ENCODE data around the gene EXOC4. TPM values are rescaled to one million over a fixed set of nuclear protein-coding genes. Genes with fewer than 3 reads are reported as not detected.

Gene EXOC4
- total and polyA plus RNA-seq, 2 donors from 2014 or later, result 22.8 to 78.7 TPM

GRCh38 chr7:133886086-133886485, 633.2 kb downstream of the EXOC4 start:
- Histone ChIP-seq H3K9me3 (ENCODE audit: control insufficient read depth in 2 of 3, insufficient read depth in 1 of 3, low read length in 3 of 3) (no peaks in the 10 kb centered on the region), H3K27me3 (ENCODE audit: control insufficient read depth, insufficient read depth, low read length) (no peaks in the 10 kb centered on the region), H3K4me1 (ENCODE audit: control insufficient read depth in 2 of 3, insufficient read depth in 2 of 3, low read depth in 1 of 3, low read length in 3 of 3) (no peaks in the 10 kb centered on the region), H3K9ac (ENCODE audit: low read length in 3 of 3) (no peak overlapping the region), H3K36me3 (ENCODE audit: control insufficient read depth in 2 of 3, insufficient read depth in 3 of 3, low read length in 3 of 3) (no peaks in the 10 kb centered on the region), H3K27ac (ENCODE audit: low read depth in 2 of 2, low read length in 2 of 2) (no peak overlapping the region), H3K4me3 (ENCODE audit: low read length in 3 of 3) (no peak overlapping the region)
- TF ChIP-seq, protein P1, sequence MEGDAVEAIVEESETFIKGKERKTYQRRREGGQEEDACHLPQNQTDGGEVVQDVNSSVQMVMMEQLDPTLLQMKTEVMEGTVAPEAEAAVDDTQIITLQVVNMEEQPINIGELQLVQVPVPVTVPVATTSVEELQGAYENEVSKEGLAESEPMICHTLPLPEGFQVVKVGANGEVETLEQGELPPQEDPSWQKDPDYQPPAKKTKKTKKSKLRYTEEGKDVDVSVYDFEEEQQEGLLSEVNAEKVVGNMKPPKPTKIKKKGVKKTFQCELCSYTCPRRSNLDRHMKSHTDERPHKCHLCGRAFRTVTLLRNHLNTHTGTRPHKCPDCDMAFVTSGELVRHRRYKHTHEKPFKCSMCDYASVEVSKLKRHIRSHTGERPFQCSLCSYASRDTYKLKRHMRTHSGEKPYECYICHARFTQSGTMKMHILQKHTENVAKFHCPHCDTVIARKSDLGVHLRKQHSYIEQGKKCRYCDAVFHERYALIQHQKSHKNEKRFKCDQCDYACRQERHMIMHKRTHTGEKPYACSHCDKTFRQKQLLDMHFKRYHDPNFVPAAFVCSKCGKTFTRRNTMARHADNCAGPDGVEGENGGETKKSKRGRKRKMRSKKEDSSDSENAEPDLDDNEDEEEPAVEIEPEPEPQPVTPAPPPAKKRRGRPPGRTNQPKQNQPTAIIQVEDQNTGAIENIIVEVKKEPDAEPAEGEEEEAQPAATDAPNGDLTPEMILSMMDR (IDR thresholded peaks at IDR 0.05; ENCODE audit: borderline replicate concordance, extremely low read depth, insufficient read depth), result no peak
- FAIRE-seq, result no peak
- no peak for DNase-seq
- intact Hi-C loops (cut with DNase I), result no loop called here

DNA sequence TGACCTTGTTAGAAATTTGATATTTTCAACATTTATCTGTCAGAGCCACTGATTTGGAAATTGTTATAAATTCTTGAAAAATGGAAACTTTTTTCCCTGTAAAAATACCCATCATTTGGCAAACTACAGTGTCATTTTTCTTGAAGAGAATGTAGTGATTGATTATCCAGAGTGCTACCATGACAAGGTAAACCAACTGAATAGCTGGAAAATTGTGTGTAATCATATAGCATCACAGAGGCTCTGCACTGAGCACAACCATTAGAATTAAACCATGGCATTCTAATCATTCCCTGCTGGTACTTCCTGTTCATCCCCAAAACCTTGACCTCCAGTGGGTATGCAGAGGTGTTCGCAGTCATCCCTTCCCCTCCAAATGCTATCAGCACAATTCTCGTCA, 633.9 kb downstream of the EXOC4 start:
- H3K4me3 ChIP-seq (ENCODE audit: low read length in 3 of 3), result no peak overlapping the region
- TF ChIP-seq, protein P1 (IDR thresholded peaks at IDR 0.05; ENCODE audit: borderline replicate concordance, extremely low read depth, insufficient read depth), result no peak
- no peak overlapping the region for H3K9ac ChIP-seq (ENCODE audit: low read length in 3 of 3)
- no peaks in the 10 kb centered on the region for H3K9me3 ChIP-seq (ENCODE audit: control insufficient read depth in 2 of 3, insufficient read depth in 1 of 3, low read length in 3 of 3)
- intact Hi-C loops (cut with DNase I), result no loop called here
- FAIRE-seq, result no peak
- H3K27me3 ChIP-seq (ENCODE audit: control insufficient read depth, insufficient read depth, low read length), result no peaks in the 10 kb centered on the region
- no peaks in the 10 kb centered on the region for H3K36me3 ChIP-seq (ENCODE audit: control insufficient read depth in 2 of 3, insufficient read depth in 3 of 3, low read length in 3 of 3)
- no peak for DNase-seq
- no peak overlapping the region for H3K27ac ChIP-seq (ENCODE audit: low read depth in 2 of 2, low read length in 2 of 2)
- H3K4me1 ChIP-seq (ENCODE audit: control insufficient read depth in 2 of 3, insufficient read depth in 2 of 3, low read depth in 1 of 3, low read length in 3 of 3), result no peaks in the 10 kb centered on the region

DNA sequence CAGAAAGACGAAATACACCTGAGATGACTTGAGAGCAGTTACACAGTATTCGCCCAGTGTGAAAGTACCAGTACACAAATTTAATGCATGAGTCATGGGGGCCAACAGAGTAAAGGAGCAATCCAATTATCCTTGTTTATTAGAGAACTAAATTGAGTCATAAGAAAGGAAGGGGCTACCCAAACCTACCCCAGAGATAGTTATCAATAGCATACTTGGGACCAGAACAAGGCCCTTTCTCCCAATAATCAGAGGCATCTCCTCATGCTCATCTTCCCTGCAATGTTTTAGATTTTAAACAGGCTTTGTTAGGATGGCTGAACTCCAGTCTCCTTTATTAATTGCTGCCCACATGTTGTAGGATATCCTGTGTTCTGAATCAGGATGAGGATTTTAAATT, 634.6 kb downstream of the EXOC4 start:
- Histone ChIP-seq H3K9ac (ENCODE audit: low read length in 3 of 3) (no peak overlapping the region), H3K27ac (ENCODE audit: low read depth in 2 of 2, low read length in 2 of 2) (no peak overlapping the region), H3K36me3 (ENCODE audit: control insufficient read depth in 2 of 3, insufficient read depth in 3 of 3, low read length in 3 of 3) (no peaks in the 10 kb centered on the region), H3K4me1 (ENCODE audit: control insufficient read depth in 2 of 3, insufficient read depth in 2 of 3, low read depth in 1 of 3, low read length in 3 of 3) (no peaks in the 10 kb centered on the region), H3K4me3 (ENCODE audit: low read length in 3 of 3) (no peak overlapping the region), H3K9me3 (ENCODE audit: control insufficient read depth in 2 of 3, insufficient read depth in 1 of 3, low read length in 3 of 3) (no peaks in the 10 kb centered on the region), H3K27me3 (ENCODE audit: control insufficient read depth, insufficient read depth, low read length) (no peaks in the 10 kb centered on the region)
- TF ChIP-seq, protein P1 (IDR thresholded peaks at IDR 0.05; ENCODE audit: borderline replicate concordance, extremely low read depth, insufficient read depth), result no peak
- intact Hi-C loops (cut with DNase I), result no loop called here
- FAIRE-seq (no peak), DNase-seq (no peak)

Measured in kidney (tissue), 14 donors.